GM12891 (cell line): ENCODE results near the gene CHRNA4.

Source experiments
- PAX5 ChIP-seq: IDR thresholded peaks from 2 replicates; pipeline ENCODE4 v1.6.1; 2011; ENCODE audit warnings: low read length, moderate library complexity, mild to moderate bottlenecking; ENCODE audit not compliant: insufficient read depth, severe bottlenecking
- POLR2A ChIP-seq: IDR thresholded peaks from 2 replicates; pipeline ENCODE4 v1.6.1; 2011; ENCODE audit warnings: low read depth, low read length, control low read depth
- POLR2AphosphoS5 ChIP-seq: IDR thresholded peaks from 2 replicates; pipeline ENCODE4 v1.6.1; 2011; ENCODE audit warnings: low read depth, low read length, control low read depth
- SPI1 ChIP-seq: IDR thresholded peaks from 2 replicates; pipeline ENCODE4 v1.6.1; 2011; ENCODE audit warnings: low read depth, low read length, control low read depth
- TAF1 ChIP-seq: IDR thresholded peaks from 2 replicates; pipeline ENCODE4 v1.6.1; 2011; ENCODE audit warnings: low read depth, low read length, control low read depth

- TF ChIP-seq POLR2AphosphoS5 (no peak), POLR2A (no peak), PAX5 (no peak), TAF1 (no peak), SPI1 (no peak)
These were observed 15.4 kb upstream of the CHRNA4 start for GRCh38 chr20:63376283-63377250.
